ENCODE results near the gene PYGO1.
"Not testable (repeated sequence)": the region's sequence is repeated elsewhere in the genome, so short reads cannot be mapped to it uniquely, and the experiment has no call there.

GRCh38 chr15:55513621-55514413 lies 74.3 kb downstream of the PYGO1 start:
- TF ChIP-seq CTCF (conservative IDR thresholded peaks at IDR 0.05; ENCODE audit: low read depth, low read length): peak; percentile 48
- not testable (repeated sequence) for TF ChIP-seq ELK1 (IDR thresholded peaks at IDR 0.05; ENCODE audit: borderline replicate concordance, low read depth, low read length); RFX5 (IDR thresholded peaks at IDR 0.05; ENCODE audit: low read depth, low read length)

Measured in IMR-90 (cell line).